Cerebellar cortex (tissue), 1 donor: ENCODE measurements around the gene ST6GALNAC6.
"Not testable (repeated sequence)": the region's sequence is repeated elsewhere in the genome, so short reads cannot be mapped to it uniquely, and the experiment has no call there.

Source experiments
- DNase-seq: peaks from one replicate; pipeline ENCODE4 v3.0.0-alpha.2; 2015; ENCODE audit warnings: low spot score

ST6GALNAC6 gene

GRCh38 chr9:127854960-127855359 lies 44.4 kb downstream of the ST6GALNAC6 start:
- no peak for DNase-seq

GRCh38 chr9:127854184-127854806 lies 45.1 kb downstream of the ST6GALNAC6 start, which contains the start of gene ENG:
ENG (minus strand) TSS chr9:127854658; CDS start chr9:127854355, 303 bp downstream.
- DNase-seq, result no peak

- DNase-seq, result no peak
These were observed 45.9 kb downstream of the ST6GALNAC6 start for GRCh38 chr9:127853312-127854183.

GRCh38 chr9:127852829-127853228 lies 46.6 kb downstream of the ST6GALNAC6 start:
- no peak for DNase-seq

GRCh38 chr9:127850286-127850830 lies 49.0 kb downstream of the ST6GALNAC6 start:
- no peak for DNase-seq

- DNase-seq, result no peak
These were observed 50.5 kb downstream of the ST6GALNAC6 start for GRCh38 chr9:127848756-127849504.

GRCh38 chr9:127847833-127848755 lies 51.3 kb downstream of the ST6GALNAC6 start:
- no peak for DNase-seq

GRCh38 chr9:127847178-127847510 lies 52.3 kb downstream of the ST6GALNAC6 start:
- peak; percentile 64 for DNase-seq

GRCh38 chr9:127846443-127847177 lies 52.8 kb downstream of the ST6GALNAC6 start:
- peak; percentile 40 for DNase-seq

- not testable (repeated sequence) for DNase-seq
These were observed 53.8 kb downstream of the ST6GALNAC6 start for GRCh38 chr9:127845619-127846018.

GRCh38 chr9:127844821-127845359 lies 54.5 kb downstream of the ST6GALNAC6 start:
- no peak for DNase-seq

- DNase-seq, result no peak
These were observed 58.1 kb downstream of the ST6GALNAC6 start for GRCh38 chr9:127841087-127841835.

- DNase-seq, result no peak
These were observed 60.9 kb downstream of the ST6GALNAC6 start for GRCh38 chr9:127838375-127839078.

- DNase-seq, result no peak
These were observed 62.1 kb downstream of the ST6GALNAC6 start for GRCh38 chr9:127837346-127837745.

- DNase-seq, result not testable (repeated sequence)
These were observed 62.8 kb downstream of the ST6GALNAC6 start for GRCh38 chr9:127836561-127836960.

- DNase-seq, result no peak
These were observed 63.3 kb downstream of the ST6GALNAC6 start for GRCh38 chr9:127835991-127836516.
